ENCODE results near the gene EXD3.
"Not testable (repeated sequence)": the region's sequence is repeated elsewhere in the genome, so short reads cannot be mapped to it uniquely, and the experiment has no call there.

EXD3 gene

DNA sequence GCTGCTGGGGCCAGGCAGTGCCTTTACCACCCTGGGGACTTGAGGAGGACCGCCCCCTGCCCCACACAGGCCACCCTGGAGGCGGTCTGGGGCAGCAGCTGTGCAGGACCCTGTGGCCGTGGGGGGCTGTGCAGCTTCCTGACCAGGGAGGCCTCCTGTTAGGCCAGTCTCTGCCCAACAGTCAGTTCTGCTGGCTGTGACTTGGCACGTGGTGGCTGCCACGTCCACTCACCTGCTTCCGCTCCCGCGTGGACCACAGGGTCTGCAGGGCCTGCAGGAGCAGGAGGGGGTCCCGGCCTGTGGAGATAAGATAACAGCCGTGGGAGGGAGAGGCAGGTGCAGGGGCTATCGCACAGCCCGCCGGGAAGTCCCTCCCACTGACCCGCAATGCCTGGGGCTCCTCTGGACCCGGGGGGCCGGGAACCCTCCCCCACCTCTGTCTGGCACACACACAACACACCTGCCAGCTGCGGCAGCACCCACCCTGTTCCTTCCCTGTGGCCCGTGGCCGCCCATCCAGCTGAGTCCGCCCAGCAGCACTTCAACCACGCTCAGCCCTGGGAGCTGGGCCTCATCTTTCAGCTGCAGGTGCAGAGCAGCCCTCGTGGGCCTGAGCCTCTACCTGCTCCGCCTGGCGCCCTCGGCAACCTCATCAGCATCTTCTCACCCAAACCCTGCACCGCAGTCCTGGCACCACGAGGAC is 39.7 kb downstream of the EXD3 start:
- no peak for DNase-seq

GRCh38 chr9:137382444-137383080 is 40.4 kb downstream of the EXD3 start:
- DNase-seq: no peak

GRCh38 chr9:137381501-137382443 is 41.2 kb downstream of the EXD3 start:
- DNase-seq: no peak

- DNase-seq: no peak
Observed at GRCh38 chr9:137380606-137381005, 42.4 kb downstream of the EXD3 start.

DNA sequence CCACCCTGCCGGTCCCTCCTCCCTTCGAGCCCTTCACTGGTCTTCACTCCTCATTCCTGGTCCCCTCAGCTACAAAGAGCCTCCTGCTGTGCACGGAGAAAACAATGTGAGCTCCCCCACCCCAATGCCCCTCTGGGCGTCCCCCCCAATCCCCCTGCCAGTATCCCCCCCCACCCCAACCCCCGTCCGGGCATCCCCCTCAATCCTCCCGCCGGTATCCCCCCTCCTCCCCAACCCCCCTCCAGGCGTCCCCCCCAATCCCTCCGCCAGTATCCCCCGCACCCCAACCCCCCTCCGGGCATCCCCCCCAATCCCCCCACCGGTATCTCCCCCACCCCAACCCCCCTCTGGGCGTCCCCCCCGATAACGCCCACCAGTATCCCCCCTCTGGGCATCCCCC is 42.8 kb downstream of the EXD3 start:
- no peak for DNase-seq

GRCh38 chr9:137379761-137380161 is 43.2 kb downstream of the EXD3 start:
- DNase-seq: no peak

GRCh38 chr9:137378688-137379410 is 44.1 kb downstream of the EXD3 start:
- DNase-seq: not testable (repeated sequence)

DNA sequence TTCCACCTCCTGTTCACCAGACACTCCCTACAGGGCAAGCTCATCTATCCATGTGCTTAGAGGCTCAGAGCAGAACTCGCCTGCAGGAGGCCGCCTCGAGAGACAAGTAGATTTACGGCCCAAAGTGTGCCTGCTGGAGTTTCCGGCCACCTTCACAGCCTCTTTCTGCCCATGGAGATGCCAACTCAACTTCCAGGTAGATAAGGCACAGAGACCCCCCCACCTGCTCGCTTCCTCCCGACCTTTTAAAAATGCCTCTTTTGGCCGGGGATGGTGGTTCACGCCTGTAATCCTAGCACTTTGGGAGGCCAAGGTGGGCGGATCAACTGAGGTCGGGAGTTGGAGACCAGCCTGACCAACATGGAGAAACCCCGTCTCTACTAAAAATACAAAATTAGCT is 46.6 kb downstream of the EXD3 start:
- no peak for DNase-seq

- no peak for DNase-seq
Observed at GRCh38 chr9:137375321-137376058, 47.5 kb downstream of the EXD3 start.

DNA sequence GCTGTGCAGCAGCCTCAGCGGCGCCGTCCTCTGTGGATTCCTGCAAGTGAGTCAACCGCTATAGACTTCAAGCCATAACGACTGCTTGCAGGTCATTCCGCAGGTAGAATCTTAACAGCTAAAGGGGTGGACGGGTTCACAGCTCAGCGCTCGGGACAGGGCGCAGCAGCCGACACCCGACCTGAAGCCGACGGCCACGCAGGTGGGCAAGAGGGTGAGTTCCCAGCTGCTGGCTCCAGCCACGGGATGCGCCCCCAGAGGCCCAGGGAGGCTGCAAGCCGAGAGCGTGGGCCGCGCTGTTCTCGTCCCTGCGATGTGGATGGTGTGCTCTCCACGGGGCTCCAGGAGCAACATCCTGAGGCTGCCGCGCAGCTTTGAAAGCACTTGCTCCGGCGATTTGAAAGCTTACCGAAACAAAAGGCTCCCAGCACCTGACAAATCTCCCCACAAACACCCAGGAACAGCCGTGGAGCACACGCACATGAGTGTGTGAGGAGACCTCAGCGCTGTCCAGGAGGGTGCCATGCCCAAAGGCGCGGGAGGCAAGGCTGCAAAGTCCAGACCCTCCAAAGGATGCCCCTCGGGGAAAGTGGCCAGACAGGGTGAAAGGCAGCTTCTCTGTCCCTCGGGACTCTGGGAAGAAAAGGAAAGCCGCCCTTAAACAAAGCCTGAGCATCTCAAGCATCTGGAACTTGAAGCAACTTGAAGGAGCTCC is 48.7 kb downstream of the EXD3 start:
- DNase-seq: no peak

DNA sequence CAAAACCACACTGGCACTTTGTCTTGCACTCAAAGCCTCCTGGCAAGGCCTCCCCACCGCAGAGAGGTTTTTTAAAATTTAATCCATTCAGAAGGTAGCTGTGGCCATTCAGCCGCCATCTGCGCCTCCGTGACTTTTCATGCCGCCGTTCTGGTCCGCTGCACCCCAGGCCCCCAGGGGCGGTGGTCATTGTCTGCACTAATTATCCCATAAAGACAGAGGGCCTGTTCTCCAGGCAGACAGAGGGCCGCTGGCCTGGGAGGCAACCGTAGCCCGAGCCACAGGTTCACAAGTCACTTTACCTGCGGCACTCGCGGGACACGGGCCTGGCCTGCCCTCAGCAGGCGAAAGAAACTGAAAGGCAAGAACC is 49.4 kb downstream of the EXD3 start:
- DNase-seq: no peak

- DNase-seq: no peak
Observed at GRCh38 chr9:137372693-137373610, 50.0 kb downstream of the EXD3 start.

GRCh38 chr9:137371946-137372651 is 50.9 kb downstream of the EXD3 start:
- DNase-seq: no peak

DNA sequence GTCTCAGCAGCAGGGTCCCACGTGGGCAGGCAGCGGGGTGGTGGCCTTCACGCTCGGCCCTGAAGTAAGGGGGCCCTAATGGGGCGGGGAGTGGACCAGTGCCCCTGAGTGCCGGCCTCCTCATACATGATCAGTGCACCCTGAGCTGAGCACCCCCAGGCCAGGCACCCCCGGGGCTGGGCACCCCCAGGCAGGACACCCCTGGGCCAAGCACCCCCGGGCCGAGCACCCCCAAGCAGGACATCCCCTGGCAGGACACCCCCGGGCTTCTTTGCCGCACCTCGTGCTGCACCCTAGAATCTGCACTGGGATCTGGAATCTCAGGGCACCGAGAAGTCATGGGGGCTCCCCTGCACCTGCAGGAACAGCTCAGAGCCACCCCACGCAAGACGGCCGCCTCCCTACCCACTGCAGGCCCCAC is 51.4 kb downstream of the EXD3 start:
- DNase-seq: no peak

DNA sequence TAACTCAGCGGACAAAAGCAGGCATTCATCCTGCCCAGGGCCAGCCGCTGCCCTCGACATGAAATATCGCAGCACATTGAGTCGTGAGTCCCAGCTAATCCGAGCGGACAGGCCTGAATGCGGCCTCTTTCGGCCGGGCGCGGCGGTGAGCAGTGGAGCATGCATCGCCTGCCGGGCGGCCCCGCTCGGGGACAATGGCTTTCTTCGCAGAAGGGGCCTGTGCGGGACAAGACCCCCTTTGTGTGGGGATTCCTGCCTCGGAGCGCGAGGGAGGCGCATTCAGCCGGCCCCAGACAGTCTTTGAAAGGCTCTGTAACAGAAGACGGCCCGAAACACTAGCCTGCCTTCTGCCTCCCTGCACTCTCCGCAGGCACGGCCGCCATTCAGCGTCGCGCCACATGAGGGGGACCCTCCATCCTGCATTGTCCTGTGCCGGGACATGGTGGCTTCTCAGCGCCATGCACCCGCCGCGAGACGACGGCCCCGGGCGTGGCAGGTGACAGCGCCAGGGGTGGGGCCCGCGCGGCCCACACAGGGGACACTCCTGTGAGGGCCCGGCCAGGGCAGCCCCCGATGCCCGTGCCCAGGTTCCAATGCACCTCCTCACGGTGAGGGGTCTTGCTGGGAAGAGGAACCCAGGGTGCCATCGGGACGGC is 52.0 kb downstream of the EXD3 start:
- DNase-seq: peak in 35 of 58 donors; percentile 4 to 61 (median 28)

DNA sequence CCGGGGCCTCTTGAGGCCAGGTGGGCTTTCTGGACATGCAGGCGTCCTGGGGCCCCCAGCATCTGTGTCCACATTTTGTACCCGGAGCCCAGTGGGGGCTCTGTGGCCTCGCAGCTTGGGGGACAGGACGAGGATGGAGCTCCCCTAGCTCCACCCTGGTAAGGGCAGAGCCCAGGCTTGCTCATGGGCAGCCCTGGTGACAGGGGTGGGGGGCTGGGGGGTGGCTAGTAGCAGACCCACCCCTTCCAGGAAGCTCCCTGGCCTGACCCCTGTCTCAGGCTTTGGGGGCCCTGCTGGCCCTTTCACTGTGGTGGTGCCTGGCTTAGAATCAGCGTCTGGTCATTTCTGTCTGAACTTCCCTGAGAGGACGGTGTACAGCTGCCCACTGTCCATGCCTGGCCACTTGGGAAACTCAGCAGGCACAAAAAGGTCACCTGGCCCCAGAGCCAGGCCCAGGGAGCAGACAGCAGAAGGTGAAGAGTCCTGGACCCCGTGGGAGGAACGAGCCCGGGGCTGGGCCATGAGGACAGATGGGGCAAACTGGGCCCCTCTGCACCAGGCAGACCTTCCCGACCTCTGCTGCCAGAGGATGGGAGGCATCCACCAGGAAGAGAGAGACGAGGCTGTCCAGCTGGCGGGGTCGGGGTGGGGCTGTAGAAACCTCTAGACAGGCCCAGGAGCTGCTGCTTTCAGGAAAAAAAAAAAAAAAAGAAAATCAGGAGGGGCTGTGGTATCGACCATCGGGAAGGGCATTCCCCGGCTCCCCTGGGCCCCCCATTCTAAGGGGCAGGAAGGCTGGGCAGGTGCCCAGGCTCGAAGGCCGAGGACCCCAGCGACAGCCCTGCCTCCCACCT is 52.8 kb downstream of the EXD3 start:
- no peak for DNase-seq

All from anterior cingulate cortex (tissue), 58 donors.